NK-92 (cell line): ENCODE results near the gene ANKMY1.
"Not testable (repeated sequence)": the region's sequence is repeated elsewhere in the genome, so short reads cannot be mapped to it uniquely, and the experiment has no call there.

Experiments
- DNase-seq: peaks from one replicate; lab custom pipeline; 2025; ENCODE audit not compliant: unreplicated experiment; lab: John Stamatoyannopoulos, UW

Gene ANKMY1

DNA sequence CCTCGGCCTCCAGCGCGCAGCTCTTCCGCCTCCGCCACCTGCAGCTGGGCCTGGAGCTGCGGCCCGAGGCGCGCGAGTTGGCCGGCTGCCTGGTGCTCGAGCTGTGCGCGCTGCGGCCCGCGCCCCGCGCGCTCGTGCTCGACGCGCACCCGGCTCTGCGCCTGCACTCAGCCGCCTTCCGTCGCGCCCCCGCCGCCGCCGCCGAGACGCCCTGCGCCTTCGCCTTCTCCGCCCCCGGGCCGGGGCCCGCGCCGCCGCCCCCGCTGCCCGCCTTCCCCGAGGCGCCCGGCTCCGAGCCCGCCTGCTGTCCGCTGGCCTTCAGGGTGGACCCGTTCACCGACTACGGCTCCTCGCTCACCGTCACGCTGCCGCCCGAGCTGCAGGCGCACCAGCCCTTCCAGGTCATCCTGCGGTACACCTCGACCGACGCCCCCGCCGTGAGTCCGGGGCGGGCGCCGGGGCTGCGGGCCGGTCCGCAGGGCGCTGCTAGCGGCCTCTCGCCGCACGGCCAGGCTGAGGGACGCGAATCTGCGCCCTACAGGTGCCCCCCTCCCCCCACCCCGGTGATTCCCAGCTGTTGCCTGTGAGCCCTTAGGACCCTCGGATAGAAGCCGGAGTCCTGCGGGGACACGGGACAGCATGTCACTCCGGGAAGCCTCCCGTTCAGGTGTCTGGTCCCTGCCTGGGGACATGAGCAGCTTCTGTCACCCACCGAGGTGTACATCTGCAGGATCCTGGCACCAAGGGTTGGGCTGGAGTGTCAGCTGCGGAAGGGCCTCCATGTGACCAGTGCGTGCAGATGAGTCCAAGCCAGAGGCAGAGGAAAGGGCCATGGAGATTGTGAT, 11.1 kb upstream of the ANKMY1 start:
- no peak for DNase-seq

DNA sequence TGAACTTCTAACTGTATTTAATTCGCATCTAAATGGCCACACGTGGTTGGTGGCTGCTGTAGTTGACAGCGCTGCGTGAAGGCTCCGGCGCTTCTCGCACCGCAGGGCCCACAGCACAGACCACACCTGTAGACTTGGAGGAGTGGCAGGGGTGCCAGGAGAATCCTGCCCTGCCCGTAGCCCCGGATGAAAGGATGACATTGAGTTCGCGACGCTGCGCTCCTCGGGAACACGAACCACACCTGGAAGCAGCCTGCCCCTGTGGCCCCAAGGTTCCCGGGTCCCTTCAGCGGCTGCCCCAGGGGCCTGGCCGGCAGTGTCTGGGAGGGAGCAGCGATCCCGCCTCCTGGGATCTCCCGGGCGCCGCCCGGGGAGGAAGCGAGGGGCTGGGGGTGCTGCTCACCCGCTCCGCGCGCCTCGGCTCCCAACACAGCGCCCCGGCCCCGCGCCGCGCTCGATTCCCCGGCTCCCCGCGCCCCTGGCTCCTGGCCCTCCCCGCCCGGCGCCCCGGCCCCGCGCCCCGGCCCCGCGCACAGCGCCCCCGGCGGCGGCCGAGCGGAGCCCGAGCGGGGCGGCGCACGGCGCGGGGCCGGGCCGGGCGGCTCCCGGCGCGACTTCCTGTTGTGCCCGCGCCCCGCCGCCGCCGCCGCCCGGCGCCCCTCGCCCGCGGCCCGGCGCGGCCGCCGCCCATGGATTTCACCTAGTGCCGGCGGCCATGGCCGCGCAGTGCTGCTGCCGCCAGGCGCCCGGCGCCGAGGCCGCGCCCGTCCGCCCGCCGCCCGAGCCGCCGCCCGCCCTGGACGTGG, 10.3 kb upstream of the ANKMY1 start, which contains the start of gene RNPEPL1:
Gene RNPEPL1 (plus strand): TSS at position 613 of the 806 bp plus-strand sequence. CDS start 103 bp downstream, at position 716.
- no peak for DNase-seq

DNA sequence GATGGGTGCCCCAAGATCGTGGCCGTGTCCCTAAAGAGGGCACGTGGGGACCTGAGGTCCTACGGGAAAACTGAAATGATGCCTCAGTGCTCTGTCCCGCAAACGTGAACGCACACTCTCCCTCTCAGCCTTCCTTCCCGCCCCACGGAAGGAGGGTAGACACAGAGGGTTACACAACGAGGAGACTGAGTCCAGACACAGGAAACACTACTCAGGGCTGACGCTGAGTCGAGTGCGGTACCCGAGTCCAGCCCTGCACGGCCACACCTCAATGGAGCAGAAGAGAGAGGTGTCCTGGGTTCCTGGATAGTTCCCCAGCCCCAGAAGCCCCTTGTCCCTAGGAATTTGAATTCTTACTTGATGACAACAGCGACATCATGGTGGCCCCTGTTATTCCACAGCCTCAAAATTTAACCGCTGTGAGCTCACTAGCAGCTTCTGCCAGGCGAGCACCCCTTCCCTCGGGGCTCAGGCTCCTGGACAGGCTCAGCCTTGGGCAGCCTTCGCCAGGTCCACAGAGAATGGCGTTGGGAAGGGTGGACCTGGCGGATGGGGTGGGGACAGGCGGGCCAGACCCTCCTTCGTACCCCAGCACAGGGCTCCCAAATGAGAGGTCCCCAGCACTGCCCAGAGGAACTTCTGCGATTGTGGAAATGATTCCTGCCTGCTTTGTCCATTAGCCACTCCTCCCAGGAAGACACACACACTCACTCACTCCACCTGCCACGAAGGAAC, 9.5 kb upstream of the ANKMY1 start:
- DNase-seq = no peak

DNA sequence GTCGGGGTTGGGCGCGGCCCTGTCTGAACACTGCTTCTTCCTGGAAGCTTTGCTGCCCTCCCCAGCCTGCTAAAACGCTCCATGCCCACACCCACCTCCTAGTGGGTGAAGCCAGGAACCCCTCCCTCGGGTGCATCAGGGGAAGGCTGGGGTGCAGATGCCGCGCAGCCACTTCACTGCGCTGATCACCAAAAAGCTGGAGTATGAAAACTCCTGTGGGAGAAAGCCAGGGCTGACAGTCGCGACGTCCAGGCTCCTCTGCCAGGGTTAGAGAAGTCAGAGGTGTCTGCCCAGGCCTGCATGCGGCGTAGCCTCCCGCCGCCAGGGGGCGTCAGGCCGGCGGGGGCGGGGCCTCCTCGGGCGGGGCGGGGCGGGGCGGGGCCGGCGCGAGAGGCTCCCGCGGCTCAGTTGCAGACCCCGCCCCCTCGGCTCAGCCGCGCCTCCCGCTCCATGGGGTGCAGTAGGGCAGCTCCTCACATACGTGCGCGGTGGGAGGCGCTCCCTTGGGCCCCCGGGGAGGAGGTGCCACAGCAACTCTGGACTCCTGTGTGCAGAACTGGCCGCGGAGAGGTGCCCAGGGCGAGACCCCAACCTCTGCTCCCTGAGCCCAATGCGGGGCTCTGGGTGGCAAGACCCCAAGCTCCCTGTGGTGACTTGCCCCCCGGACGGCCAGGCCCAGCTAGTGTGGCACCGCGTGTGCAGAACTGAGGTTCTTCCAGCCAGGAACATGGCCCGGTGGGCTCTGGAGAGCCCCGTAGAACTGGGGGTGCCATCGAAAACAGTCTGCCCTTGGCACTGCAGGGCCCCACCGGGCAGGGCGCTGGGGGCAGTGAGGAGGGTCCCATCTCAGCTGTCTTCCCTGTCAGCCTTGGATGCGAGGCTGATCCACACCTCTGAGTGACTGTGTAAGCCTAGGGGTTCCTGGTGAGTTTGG, 8.7 kb upstream of the ANKMY1 start:
- DNase-seq = peak; percentile 76

DNA sequence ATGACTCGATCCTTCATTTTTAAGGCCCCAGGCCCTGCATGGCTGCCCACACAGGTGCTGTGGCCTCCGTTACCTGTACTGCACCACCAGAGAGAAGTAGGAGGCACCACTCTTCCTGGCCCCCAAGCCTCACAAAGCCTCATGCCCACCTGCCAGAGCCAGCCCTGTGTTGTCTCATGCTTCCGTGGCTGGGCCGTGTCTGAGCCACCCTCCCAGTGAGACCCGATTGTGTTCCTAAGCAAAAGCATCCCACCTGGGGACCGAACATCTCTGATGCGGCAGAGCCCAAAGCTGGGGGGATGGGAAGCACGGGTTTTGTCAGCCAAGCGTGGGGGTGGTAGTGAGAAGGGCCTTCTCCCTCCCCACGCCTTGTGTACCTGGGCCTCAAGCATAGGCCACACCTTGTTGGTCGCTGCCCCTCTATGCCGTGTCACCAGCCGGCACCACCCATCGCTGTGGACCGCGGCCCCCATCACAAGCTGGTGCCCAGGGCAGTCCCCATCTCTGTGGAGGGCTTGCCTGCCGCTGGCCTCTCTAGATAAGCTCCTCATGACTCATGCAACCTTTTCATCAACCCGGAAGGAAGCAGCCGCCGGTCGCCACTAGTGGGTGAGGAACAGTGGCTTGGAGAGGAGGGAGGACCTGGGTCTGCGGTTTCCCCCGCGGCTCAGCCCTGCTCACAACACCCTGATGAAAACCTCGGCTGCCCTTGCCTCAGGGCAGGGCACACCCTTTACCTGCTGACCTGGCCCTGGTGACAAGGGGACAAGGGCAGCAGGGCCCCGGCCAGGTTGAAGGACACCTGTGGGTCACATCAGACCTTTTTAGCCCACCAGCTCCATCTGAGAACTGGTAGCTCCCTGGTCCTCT, 7.8 kb upstream of the ANKMY1 start:
- peak; percentile 59 for DNase-seq

DNA sequence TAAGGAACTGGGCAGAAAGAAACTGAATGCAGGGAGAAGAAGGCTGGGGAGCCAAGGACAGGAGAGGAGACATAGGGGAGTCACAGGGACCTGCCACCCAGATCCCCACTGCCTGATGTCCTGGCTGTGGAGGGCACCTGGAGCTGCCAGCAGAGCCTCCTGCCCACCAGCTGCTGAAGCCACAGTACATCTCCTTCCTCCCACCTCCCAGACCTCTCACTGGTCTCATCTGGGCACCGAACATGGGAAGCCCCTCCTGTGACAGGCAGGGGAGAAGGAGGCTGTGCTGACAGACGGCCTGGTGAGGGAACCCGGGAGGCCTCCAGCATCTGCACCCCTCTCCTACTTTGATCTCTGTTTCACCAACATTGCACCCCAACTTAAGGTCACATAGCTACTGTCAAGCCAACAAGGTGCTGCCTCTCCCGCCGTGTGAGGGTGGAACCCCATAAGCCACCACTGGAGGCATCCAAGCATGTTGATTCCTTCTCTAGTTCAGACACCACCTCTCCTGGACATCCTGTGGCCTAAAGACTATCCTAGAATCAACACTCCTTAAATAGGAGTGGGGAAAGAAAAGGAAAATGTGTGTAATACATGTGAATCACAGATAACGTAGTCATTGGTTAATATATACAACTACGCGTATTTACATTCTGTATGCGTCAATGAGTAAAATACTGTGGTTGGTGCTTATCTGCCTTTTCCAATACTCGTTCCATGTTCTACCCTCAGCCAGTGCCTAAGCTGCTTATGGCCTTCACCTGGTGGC, 7.0 kb upstream of the ANKMY1 start:
- no peak for DNase-seq

DNA sequence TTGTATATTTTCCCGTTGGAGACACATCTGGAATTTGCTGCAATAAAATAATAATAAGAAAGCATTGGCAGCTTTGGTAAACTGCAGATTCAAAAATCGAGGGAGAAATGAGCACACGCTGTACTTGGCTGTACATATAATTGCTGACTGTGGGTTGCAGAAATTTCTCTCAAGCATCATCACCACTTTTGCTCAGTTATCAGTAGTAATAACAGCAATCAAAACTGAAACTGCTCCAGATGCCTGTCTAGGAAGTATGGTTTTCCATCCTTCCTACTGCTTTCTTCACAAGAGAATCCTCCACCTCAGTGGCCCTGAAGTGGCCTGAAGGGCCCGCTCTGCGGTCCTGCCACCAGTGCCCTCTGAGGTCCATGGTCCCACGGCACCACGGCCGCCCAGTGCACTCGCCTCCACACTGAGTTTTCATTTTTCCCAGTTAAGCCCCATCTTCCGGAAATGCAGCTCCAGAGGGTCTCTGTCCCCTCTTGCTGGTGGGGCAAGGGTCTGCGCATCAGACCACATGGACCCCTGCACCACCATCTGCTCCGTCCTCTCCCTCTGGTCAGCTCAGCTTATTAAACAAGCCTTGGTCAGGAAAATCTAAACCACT, 6.3 kb upstream of the ANKMY1 start:
- DNase-seq = no peak

DNA sequence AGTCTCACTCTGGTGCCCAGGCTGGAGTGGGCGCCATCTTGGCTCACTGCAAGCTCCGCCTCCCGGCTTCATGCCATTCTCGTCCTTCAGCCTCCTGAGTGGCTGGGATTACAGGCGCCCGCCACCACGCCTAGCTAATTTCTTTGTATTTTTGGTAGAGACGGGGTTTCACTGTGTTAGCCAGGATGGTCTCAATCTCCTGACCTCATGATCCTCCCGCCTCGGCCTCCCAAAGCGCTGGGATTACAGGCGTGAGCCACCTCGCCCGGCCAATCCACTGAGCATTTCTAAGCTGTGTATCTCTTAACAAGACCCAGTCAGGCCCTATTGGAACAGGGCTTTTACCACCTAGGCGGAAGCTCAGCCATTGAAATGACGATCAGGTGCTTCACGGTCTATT, 5.4 kb upstream of the ANKMY1 start:
- not testable (repeated sequence) for DNase-seq

DNA sequence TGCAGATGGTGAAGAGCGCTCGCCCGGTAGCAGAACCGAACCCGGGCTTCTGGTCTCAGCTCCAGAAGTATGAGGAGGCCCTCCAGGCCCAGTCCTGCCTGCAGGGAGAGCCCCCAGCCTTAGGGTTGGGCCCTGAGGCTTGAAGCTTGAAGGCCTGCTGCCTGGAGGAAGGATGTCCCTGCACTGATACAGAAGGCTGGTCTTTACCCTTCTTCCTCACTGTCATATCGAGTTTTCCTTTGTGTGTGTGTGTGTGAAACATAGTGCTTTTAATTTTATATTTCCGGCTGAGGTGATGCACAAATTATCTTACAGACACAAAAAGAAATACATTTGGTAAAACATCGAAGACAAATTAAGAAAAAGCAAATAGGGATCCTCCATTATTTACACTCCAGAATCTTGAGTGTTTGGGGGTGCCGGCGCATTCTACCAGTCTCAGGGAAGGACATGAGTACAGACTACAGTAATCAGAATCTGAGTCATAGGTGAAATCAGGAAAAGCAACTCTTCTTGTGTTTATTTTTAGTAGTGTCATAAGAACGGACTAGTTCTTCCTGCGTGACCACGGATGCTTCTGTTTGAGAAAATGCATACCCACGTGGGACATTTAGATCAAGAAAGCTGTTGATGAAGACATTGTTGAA, 3.7 kb upstream of the ANKMY1 start:
- no peak for DNase-seq

DNA sequence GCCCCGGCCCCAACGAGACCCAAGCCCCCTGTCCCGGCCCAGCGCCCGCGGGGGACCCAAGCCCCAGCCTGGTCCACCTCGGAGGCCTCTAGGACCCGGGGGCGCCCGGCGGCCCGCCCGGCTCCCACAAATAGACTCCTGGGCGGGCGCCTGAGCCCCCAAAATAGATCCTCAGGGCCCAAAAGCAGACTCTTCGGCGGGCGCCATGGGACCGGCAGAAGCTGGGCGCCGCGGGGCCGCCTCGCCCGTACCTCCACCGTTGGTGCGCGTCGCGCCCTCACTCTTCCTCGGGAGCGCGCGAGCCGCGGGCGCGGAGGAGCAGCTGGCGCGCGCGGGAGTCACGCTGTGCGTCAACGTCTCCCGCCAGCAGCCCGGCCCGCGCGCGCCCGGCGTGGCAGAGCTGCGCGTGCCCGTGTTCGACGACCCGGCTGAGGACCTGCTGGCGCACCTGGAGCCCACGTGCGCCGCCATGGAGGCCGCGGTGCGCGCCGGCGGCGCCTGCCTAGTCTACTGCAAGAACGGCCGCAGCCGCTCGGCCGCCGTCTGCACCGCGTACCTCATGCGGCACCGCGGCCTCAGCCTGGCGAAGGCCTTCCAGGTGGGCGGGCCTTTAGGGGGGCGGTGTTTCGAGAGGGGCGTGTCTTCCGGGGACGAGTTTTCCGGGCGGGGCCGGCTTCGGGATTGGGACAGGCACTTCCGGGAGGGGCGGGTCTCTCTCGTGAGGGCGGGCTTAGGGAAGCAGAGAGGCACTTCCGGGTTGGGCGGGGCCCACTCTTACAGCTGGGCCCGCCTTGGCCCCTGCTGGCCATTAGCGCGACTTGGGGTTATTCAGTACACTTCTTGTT, 2.9 kb upstream of the ANKMY1 start:
- peak; percentile 91 for DNase-seq

DNA sequence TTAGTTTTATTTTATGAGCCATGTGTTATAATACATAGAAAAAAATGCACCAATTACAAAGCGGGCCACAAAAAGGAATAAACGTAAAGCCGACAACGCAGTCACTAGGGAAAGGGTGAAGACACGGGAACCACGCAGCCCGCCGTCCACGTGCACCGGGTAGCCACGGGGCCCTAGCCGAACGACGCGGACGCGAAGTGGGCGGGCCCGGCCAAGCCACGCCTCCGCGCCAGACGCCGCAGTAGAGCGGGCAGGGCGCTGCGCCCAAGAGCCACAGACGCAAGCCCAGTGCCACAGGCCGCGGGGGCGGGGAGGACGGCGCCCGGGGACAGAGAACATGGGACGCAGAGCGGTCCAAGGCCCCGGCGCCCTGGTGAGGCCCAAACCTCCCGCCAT, 2.3 kb upstream of the ANKMY1 start, which contains the start of gene DUSP28:
Gene DUSP28 (plus strand): TSS at position 274 of the 396 bp plus-strand sequence. CDS start 328 bp downstream, outside the sequence.
- no peak for DNase-seq

DNA sequence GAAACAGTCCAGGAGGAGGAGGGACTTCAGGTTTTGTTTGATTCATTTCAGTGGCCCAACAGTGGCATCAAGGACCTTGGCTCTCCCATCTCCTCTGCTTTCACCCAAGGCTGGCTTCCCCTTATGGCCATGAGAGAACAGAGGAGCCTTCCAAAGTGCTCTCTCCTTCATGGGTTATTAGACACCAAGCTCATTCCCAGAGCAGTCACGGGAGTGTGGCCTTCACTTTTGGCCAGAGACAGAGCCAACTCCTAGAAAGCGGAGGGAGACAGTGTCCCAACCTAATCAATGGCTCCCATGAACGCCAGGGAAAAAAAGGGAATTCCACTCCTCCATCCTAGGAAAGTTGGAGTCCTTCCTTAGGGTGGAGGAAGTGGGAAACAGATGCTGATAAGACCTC, 1.5 kb upstream of the ANKMY1 start:
- DNase-seq = no peak

DNA sequence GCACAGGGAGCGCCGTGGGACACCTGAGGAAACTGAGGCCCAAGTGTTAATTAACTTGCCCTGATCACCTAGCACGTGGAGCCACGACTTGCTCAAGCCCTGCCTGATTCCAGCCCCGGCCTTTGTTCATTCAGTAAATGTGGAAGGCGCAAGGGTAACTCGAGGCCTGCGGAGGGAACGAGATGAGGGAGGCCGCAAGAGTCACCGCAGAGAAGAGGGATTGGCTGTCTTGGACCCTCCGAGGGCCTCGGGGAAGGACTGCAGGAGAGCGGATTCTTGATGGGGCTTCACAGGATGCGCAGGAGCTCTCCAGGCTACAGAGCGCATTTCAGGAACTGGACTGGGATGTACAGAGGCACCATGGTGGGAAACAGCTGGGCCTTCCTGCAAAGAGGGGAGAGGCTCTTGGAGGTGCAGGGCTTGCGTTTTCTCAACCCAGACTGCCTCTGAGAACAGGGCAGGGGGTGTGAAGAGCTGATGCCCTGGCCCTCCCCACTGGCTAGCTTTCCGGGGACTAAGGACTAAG, 511 bp upstream of the ANKMY1 start:
- no peak for DNase-seq

DNA sequence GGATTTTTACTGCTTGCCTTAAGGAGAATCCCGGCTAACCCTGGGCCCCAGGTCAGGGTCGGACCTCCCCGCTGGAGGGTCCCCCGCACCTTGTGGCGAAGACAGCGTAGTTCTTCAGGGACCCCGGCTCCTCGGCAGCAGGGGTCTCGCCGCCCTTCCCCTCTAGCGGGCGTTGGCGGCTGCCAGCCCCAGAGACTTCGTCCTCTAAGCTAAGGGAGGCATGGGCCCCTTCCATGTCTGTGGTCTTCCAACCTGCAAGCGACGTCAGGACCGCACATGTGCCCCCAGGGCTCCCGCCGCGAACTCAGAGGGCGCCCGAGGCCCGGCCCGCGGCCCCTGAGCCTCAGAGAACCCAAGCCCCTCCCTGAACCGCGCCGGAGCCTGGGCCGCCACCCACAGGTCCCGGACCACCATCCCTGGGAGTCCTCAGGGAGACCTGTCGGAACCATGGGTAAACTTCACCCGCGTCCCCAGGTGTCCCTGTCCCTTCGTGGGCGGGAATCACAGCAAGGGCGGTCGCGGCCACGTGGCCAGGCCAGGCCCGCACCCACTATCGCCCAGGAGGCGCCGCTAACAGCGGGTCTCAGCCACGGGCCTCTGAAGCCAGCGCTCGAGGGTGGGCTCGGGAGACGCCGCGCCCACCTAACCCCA, 562 bp downstream of the ANKMY1 start:
- DNase-seq = no peak

DNA sequence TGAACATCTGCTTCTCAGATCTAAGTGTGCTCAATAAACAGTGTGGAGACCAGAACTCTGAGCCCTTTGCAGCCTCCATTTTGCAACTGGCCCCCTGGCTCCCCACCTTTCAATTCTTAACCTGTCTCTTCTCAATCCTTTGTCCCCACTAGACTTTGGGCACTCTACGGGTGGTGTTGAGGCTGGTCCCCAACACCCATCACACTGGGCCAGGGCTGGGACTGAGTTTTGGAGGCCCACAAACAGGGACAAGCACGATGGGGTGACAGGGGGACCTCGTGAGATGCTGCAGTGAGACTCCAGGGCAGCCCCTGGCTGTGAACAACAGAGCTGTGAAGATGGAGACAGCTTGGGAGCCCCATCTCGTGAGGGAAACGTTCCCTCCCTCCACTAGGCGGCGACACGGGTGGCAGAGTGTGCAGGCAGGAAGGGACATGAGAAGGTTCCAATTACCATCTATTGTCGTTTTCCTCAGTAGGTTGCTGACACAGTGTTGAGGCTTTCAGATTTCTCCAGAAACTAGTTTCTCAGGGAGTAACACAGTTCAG, 1.2 kb downstream of the ANKMY1 start:
- DNase-seq = no peak
